GM21786 (cell line): ENCODE data around the gene RFC3.
"Not testable (repeated sequence)": the region's sequence is repeated elsewhere in the genome, so short reads cannot be mapped to it uniquely, and the experiment has no call there.

Experiments used
- ATAC-seq: cut with Tn5 transposase; IDR thresholded peaks from one replicate; pipeline ENCODE4 v1.9.1; 2021; ENCODE audit not compliant: unreplicated experiment

Gene RFC3

GRCh38 chr13:33806470-33807248 lies 11.3 kb upstream of the RFC3 start:
- ATAC-seq, result no peak

GRCh38 chr13:33812829-33813228 lies 5.1 kb upstream of the RFC3 start:
- not testable (repeated sequence) for ATAC-seq

- ATAC-seq, result no peak
Measured at GRCh38 chr13:33815011-33815550, 2.9 kb upstream of the RFC3 start.

DNA sequence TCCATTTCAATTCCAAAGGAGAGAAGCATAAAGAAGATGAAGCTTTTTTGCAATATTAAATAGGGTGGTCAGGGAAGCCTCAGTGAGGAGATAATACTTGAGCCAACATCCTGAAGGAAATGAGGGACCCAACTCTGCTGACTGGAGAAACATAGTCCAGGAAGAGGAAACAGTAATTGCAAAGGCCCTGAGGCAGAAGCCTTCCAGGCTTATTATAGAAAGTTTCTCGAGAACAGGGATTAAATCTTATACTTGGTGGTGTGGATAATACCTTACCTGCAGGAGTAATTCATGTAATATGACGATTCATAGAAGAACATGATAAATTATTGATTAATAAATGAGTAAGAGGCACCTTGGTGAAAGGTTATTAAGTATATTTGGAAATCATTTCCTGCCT lies 1.0 kb upstream of the RFC3 start:
- ATAC-seq, result no peak

DNA sequence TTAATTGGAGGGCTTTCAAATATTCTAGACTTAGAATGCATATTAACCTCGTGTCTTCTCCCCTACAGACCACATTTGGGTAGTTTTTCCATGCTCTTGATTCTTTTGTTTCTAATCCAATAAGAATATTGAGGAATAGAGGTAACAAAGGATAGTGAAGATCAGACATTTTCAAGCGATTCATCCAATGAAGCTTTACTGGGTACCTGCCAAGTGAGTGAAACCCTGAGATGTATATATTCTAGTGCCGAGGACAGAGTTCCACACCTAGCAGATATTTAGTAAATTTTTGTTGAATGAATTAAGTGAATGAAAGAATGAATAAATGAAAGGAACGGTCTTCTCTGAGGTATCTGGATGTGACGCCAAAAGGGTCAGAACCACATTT lies 442 bp upstream of the RFC3 start:
- ATAC-seq, result peak; percentile 5

DNA sequence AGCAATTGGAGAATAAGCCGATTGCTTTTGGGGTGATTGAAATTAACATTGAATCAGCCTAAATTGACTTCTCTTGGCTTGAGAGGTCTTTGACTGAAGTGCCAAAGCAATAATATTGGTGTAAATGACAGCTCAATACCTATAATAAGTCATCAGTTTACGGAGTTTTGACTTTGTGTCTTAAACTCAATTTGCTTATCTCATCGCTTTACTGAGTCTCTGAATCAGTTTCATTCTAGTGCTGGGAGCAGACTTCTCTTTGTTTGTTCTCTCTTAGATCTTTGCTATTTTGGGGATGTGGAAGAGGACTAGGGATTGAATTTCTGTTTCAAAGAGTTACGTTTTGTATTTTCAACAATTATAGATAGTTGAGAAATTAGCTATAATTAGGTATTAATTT lies 7.1 kb downstream of the RFC3 start:
- no peak for ATAC-seq

DNA sequence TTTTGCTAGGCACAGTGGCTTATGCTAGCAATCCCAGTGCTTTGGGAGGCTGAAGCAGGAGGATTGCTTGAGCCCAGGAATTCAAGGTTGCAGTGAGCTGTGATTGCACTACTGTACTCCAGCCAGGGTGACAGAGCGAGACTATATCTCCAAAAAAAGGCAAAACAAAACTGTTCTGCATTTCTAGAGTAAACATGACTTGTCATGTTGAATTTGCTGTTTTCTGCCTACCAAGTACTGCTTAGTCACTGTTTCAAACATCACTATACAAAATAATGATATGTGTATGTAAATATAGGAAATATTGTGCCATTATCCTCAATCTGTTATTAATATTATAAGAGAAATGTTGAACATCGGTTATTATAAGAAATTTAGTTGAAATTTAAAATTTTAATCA lies 9.2 kb downstream of the RFC3 start:
- ATAC-seq, result no peak

DNA sequence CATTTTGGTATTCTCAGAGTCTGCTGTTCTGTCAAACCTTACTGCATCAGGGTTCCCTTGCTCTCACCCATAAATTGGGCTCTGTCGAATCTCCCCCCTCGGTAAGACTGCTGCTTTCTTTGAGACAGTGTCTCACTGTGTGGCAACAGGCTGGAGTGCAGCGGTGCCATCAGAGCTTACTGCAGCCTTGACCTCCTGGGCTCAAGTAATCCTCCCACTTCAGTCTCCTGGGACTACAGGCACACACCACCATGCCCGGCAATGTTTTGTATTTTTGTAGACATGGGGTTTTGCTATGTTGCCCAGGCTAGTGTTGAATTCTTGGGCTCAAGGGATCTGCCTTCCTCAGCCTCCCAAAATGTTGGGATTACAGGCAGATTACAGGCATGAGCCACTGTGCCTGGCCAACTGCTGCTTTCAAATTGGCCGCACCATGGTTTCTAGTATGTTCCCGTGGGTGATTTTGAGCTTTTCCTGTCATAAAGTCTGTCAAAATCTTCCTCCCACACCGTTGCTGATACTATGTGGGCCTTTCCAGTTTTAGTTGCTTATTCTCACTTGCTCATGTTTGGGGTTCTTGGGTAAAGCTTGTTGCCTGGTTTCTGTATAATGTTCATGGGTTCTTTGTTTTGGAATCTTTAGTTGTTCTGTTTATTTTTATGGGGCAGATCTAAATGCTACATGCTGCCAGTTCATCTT lies 10.6 kb downstream of the RFC3 start:
- no peak for ATAC-seq

GRCh38 chr13:33832872-33833271 lies 14.9 kb downstream of the RFC3 start:
- ATAC-seq, result no peak

DNA sequence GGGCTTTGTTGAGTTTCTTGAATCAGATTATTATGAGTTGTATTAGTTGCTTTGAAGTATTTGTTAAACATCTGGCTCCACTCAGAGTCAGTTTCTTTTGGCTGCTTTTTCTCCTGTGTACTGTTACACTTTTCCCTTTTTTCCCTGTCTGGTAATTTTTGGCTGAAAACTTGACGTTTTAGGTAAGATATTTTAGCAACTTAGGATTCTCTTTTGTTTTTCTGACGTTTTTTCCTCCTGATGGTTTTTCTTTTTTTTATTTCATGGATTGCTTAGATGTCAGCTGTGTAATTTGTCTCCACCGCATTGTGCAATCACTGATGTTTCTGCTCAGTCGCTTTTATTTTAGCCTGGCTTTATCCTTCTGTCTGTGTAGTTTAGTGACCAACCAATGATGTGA lies 20.7 kb downstream of the RFC3 start:
- ATAC-seq, result no peak

- no peak for ATAC-seq
Measured at GRCh38 chr13:33840402-33840801, 22.5 kb downstream of the RFC3 start.

GRCh38 chr13:33842207-33842606 lies 24.3 kb downstream of the RFC3 start:
- ATAC-seq, result no peak

DNA sequence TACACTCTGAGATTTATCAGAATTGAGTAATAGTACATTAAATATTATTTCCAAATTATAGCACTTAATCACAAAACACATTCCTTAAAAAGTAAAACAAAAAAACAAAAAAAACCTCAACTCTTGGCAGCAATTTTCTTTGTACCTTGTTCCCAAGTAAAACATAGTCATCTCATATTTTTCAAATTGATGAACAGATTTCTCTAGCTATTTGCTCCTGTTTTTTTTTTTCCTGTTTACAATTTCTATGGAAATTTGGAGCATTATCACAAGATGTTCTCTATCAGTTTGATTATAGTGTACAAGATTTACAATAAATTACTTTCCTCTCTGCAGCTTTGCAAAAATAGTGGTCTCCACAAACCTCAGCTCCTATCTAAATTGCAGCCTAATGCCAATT lies 25.0 kb downstream of the RFC3 start:
- no peak for ATAC-seq

- peak; percentile 16 for ATAC-seq
Measured at GRCh38 chr13:33845572-33846302, 27.8 kb downstream of the RFC3 start.

DNA sequence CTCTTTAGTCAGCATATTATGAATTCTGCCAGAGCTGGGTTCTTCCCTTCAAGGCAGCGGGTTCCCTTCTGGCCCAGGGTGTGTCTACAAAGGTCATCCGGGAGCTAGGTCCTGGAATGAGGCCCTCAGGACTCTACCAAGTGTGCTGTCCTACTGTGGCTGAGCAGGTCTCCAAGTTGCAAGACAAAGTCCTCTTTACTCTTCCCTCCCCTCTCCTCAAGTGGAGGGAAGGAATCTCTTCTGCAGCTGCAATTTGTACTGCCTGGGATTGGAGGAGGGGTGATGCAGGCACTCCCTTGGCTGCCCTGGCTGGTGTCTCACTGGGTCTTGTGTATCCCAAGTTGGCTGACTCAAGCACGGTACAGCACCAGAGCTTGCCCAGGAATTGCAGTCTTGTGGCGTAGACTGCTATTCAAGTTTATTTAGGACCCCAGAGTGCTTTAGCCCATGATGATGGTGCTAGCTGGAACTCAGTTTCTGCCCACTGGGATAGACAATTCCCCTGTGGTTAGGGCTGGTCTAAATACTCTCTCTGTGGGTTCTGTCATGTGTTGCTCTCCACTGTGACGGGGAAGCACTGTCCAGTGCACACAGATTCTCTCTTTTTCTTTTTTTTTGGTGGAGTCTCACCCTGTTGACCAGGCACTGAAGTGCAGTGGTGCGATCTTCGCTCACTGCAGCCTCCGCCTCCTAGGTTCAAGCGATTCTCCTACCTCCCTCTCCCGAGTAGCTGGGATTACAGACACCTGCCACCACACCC lies 28.5 kb downstream of the RFC3 start:
- ATAC-seq, result peak; percentile 65

- ATAC-seq, result no peak
Measured at GRCh38 chr13:33849211-33849610, 31.3 kb downstream of the RFC3 start.

DNA sequence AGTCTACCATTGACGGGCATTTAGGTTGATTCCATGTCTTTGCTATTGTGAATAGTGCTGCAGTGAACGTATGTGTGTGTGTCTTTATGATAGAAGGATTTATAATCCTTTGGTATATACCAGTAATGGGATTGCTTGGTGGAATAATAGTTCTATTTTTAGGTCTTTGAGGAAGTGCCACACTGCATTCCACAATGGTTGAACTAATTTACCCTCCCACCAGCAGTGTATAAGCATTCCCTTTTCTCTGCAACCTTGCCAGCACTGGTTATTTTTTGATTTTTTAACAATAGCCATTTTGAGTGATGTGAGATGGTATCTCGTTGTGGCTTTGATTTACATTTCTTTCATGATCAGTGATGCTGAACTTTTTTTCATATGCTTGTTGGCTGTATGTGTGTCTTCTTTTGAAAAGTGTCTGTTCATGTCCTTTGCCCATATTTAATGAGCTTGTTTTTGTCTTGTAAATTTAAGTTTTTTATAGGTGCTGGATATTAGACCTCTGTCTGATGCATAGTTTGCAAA lies 37.5 kb downstream of the RFC3 start:
- no peak for ATAC-seq

DNA sequence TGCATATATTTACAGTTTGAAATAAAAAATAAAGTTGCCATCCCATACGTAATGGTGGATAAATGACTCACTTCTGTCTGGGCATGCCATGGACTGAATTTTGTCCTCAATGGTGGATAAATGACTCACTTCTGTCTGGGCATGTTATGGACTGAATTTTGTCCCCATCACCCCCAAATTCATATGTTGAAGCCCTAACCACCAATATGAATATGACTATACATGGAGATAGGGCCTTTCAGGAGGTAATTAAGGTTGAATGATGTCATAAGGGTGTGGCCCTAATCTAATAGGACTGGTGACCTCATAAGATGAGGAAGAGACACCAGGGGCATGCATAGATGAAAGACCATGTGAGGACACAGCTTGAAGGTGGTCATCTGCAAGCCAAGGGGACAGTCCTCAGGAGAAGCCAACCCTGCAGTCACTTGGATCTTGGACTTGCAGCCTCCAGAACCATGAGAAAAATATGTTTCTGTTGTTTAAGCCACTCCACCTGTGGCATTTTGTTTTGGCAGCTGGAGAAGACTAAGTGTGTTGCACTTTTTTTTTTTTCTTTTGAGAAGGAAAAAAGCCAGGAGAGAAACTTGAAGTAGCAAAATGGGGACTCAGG lies 41.8 kb downstream of the RFC3 start:
- no peak for ATAC-seq

DNA sequence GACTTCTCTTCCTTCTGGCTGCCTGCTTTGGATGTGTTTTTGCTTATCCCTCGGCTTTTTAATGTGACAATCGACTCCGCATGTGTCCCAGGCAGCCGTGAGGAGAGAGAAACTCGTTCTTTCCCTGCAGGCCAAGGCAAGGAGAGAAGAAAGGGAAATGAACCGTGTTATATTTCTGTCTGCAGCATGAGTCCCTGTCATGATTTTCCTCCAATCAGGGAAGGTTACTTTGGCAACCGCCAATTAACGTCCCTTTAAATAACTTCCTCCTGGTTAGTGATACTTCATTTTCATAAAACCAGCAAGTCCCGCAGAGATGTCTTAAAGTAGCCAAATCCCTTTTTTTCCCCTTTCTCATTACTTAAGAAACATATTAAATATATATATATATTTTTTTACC lies 42.6 kb downstream of the RFC3 start:
- no peak for ATAC-seq

DNA sequence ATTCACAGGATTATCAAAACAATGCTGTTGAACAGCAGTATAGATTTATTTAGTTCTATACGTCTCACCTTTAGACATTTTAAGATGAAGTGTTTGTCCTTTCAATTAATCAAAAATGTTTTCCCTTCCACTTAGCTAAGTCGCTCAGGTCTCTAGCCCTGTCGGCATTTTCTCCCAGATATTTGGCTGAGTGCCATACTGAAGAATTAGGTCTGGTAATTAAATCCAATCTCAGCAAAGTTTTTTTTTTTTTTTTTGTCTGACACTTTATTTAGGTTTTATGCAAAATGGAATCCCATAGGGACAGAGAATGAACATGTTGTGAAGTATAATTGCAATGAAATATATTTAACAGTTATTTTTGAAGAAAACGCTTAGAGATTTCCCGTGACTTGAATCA lies 44.1 kb downstream of the RFC3 start:
- ATAC-seq, result no peak
